Mesendoderm (in vitro differentiated cells): Measurements from ENCODE around the gene SERTAD1.
"Not testable (repeated sequence)": the region's sequence is repeated elsewhere in the genome, so short reads cannot be mapped to it uniquely, and the experiment has no call there.

ENCODE experiments used
- DNase-seq: peaks from one replicate; pipeline ENCODE4 v3.0.0; 2013
- H2AK5ac ChIP-seq: 2 replicates; pipeline ENCODE4 v1.6.1; 2013; ENCODE audit warnings: low read length, inconsistent platforms
- H2BK120ac ChIP-seq: 2 replicates; pipeline ENCODE4 v1.6.1; 2013; ENCODE audit warnings: low read depth, mild to moderate bottlenecking, low read length, moderate library complexity, mixed read lengths
- H2BK15ac ChIP-seq: replicated peaks from 2 replicates; pipeline ENCODE4 v1.6.1; 2013; ENCODE audit warnings: low read depth, mild to moderate bottlenecking, moderate library complexity
- H2BK5ac ChIP-seq: 2 replicates; pipeline ENCODE4 v1.6.1; 2013; ENCODE audit warnings: low read length, inconsistent platforms
- H3K18ac ChIP-seq: 2 replicates; pipeline ENCODE4 v1.6.1; 2013; ENCODE audit warnings: mild to moderate bottlenecking, low read length, mixed read lengths
- H3K23ac ChIP-seq: one replicate; pipeline ENCODE4 v1.6.1; 2013; ENCODE audit warnings: low read length
- H3K27ac ChIP-seq: 2 replicates; pipeline ENCODE4 v1.5.1; 2013; ENCODE audit warnings: low read depth, mild to moderate bottlenecking, inconsistent platforms, low read length, moderate library complexity
- H3K27me3 ChIP-seq: 2 replicates; pipeline ENCODE4 v1.6.1; 2013; ENCODE audit warnings: low read length, control low read depth, mild to moderate bottlenecking, inconsistent platforms; ENCODE audit not compliant: insufficient read depth, poor library complexity
- H3K36me3 ChIP-seq: 2 replicates; pipeline ENCODE4 v1.6.1; 2013; ENCODE audit warnings: low read length, inconsistent platforms; ENCODE audit not compliant: control insufficient read depth, insufficient read depth
- H3K4ac ChIP-seq: one replicate; pipeline ENCODE4 v1.6.1; 2013; ENCODE audit warnings: low read depth, mild to moderate bottlenecking, low read length, moderate library complexity
- H3K4me1 ChIP-seq: 2 replicates; pipeline ENCODE4 v1.6.1; 2013; ENCODE audit warnings: low read depth, low read length, inconsistent platforms; ENCODE audit not compliant: control insufficient read depth
- H3K4me2 ChIP-seq: 2 replicates; pipeline ENCODE4 v1.6.1; 2013; ENCODE audit warnings: low read length
- H3K4me3 ChIP-seq: 2 replicates; pipeline ENCODE4 v1.5.1; 2013; ENCODE audit warnings: mild to moderate bottlenecking, low read length
- H3K56ac ChIP-seq: one replicate; pipeline ENCODE4 v1.6.1; 2013; ENCODE audit warnings: low read length
- H3K79me1 ChIP-seq: 2 replicates; pipeline ENCODE4 v1.6.1; 2013; ENCODE audit warnings: low read length, inconsistent platforms
- H3K79me2 ChIP-seq: 2 replicates; pipeline ENCODE4 v1.6.1; 2013; ENCODE audit warnings: mild to moderate bottlenecking, low read length; ENCODE audit not compliant: control insufficient read depth, insufficient read depth
- H3K9ac ChIP-seq: 2 replicates; pipeline ENCODE4 v1.6.1; 2013; ENCODE audit warnings: low read length, inconsistent platforms
- H4K5ac ChIP-seq: one replicate; pipeline ENCODE4 v1.6.1; 2013; ENCODE audit warnings: low read length
- H4K8ac ChIP-seq: one replicate; pipeline ENCODE4 v1.6.1; 2013; ENCODE audit warnings: low read depth, mild to moderate bottlenecking, control low read depth, low read length, moderate library complexity
- WGBS: extraction: QIAGEN DNeasy Blood & Tissue Kit; methylation state at CpG from one replicate; pipeline ENCODE4 v1.1.7; 2013; ENCODE audit warnings: low lambda C conversion rate, missing lambda C conversion rate; ENCODE audit not compliant: insufficient coverage; ENCODE audit errors: extremely low coverage; 5-methylcytosine and 5-hydroxymethylcytosine counted together

Gene SERTAD1

GRCh38 chr19:40408598-40408925 is 17.2 kb downstream of the SERTAD1 start:
- H3K4me3 ChIP-seq, H3K79me1 ChIP-seq, DNase-seq, H4K5ac ChIP-seq, H3K4me2 ChIP-seq, H3K27ac ChIP-seq, H3K36me3 ChIP-seq, H3K23ac ChIP-seq, H2BK15ac ChIP-seq, H2BK120ac ChIP-seq, H4K8ac ChIP-seq, H3K4ac ChIP-seq, H3K9ac ChIP-seq, H3K79me2 ChIP-seq, H3K4me1 ChIP-seq, H3K18ac ChIP-seq, H2AK5ac ChIP-seq, H3K56ac ChIP-seq, H3K27me3 ChIP-seq, H2BK5ac ChIP-seq: not testable (repeated sequence)
- WGBS, result no CpG with 5 or more reads among the region's 8 CpGs

GRCh38 chr19:40407714-40408597 is 17.8 kb downstream of the SERTAD1 start:
- H3K79me1 ChIP-seq, result no peaks in the 10 kb centered on the region
- H3K56ac ChIP-seq, result no peak overlapping the region
- H3K4ac ChIP-seq, result no peak overlapping the region
- H3K9ac ChIP-seq, result no peak overlapping the region
- no CpG with 5 or more reads among the region's 22 CpGs for WGBS
- no peak overlapping the region for H3K18ac ChIP-seq
- no peak overlapping the region for H3K4me3 ChIP-seq
- no peak overlapping the region for H3K4me2 ChIP-seq
- no peaks in the 10 kb centered on the region for H3K27me3 ChIP-seq
- H4K8ac ChIP-seq, result no peak overlapping the region
- H3K27ac ChIP-seq, result no peak overlapping the region
- no peak overlapping the region for H4K5ac ChIP-seq
- DNase-seq, result no peak
- no peak overlapping the region for H2BK15ac ChIP-seq
- no peaks in the 10 kb centered on the region for H3K36me3 ChIP-seq
- no peak overlapping the region for H2AK5ac ChIP-seq
- no peak overlapping the region for H2BK120ac ChIP-seq
- no peaks in the 10 kb centered on the region for H3K79me2 ChIP-seq
- H3K4me1 ChIP-seq, result no peaks in the 10 kb centered on the region
- H3K23ac ChIP-seq, result no peak overlapping the region
- H2BK5ac ChIP-seq, result no peak overlapping the region

GRCh38 chr19:40403262-40403984 is 22.4 kb downstream of the SERTAD1 start:
- Histone ChIP-seq H3K27me3 (no peaks in the 10 kb centered on the region), H3K79me2 (no peaks in the 10 kb centered on the region), H2BK15ac (no peak overlapping the region), H2BK5ac (no peak overlapping the region), H3K4ac (peak overlapping the region; percentile 62), H3K4me2 (peak overlapping the region; percentile 91), H3K56ac (peak overlapping the region; percentile 89), H2AK5ac (no peak overlapping the region), H4K8ac (no peak overlapping the region), H2BK120ac (no peak overlapping the region), H3K79me1 (no peaks in the 10 kb centered on the region), H4K5ac (no peak overlapping the region), H3K4me3 (peak overlapping the region; percentile 54), H3K23ac (no peak overlapping the region), H3K9ac (peak overlapping the region; percentile 83), H3K36me3 (no peaks in the 10 kb centered on the region), H3K4me1 (no peaks in the 10 kb centered on the region), H3K27ac (peak overlapping the region; percentile 58), H3K18ac (peak overlapping the region; percentile 82)
- DNase-seq, result peak; percentile 97
- WGBS, result no CpG with 5 or more reads among the region's 41 CpGs

- Histone ChIP-seq H3K4me2 (no peak overlapping the region), H2BK5ac (no peak overlapping the region), H3K23ac (no peak overlapping the region), H4K5ac (no peak overlapping the region), H3K27me3 (no peaks in the 10 kb centered on the region), H2BK15ac (no peak overlapping the region), H3K4me1 (no peaks in the 10 kb centered on the region), H4K8ac (no peak overlapping the region), H2AK5ac (no peak overlapping the region), H3K9ac (no peak overlapping the region), H3K18ac (no peak overlapping the region), H3K27ac (no peak overlapping the region), H3K4me3 (no peak overlapping the region), H3K4ac (no peak overlapping the region), H2BK120ac (no peak overlapping the region), H3K36me3 (no peaks in the 10 kb centered on the region), H3K56ac (no peak overlapping the region), H3K79me2 (no peaks in the 10 kb centered on the region), H3K79me1 (no peaks in the 10 kb centered on the region)
- no CpG with 5 or more reads among the region's 3 CpGs for WGBS
- DNase-seq, result no peak
Observed at GRCh38 chr19:40400559-40400958, 25.2 kb downstream of the SERTAD1 start.

- Histone ChIP-seq H3K9ac (no peak overlapping the region), H3K23ac (no peak overlapping the region), H3K56ac (peak overlapping the region; percentile 67), H4K8ac (no peak overlapping the region), H3K27ac (no peak overlapping the region), H4K5ac (no peak overlapping the region), H3K4ac (no peak overlapping the region), H3K18ac (no peak overlapping the region), H2BK120ac (no peak overlapping the region), H3K36me3 (no peaks in the 10 kb centered on the region), H2BK15ac (no peak overlapping the region), H3K27me3 (no peaks in the 10 kb centered on the region), H2AK5ac (no peak overlapping the region), H3K4me2 (peak overlapping the region; percentile 11), H3K4me1 (no peaks in the 10 kb centered on the region), H3K4me3 (no peak overlapping the region), H2BK5ac (no peak overlapping the region), H3K79me2 (no peaks in the 10 kb centered on the region), H3K79me1 (no peaks in the 10 kb centered on the region)
- DNase-seq, result peak; percentile 89
- no CpG with 5 or more reads among the region's 49 CpGs for WGBS
Observed at GRCh38 chr19:40398417-40399131, 27.2 kb downstream of the SERTAD1 start.
